Trophoblast cell (in vitro differentiated cells and primary cell): ENCODE results near the gene TMPO.

Experiments
- DNase-seq, 2 donors: peaks; one replicate each; pipeline ENCODE4 v3.0.0-alpha.2; 2016
- H2AFZ ChIP-seq: 2 replicates; pipeline ENCODE4 v1.6.1; 2013; ENCODE audit warnings: low read length, moderate library complexity, mild to moderate bottlenecking; ENCODE audit not compliant: insufficient read depth, poor library complexity
- H2AK5ac ChIP-seq: 2 replicates; pipeline ENCODE4 v1.6.1; 2013; ENCODE audit warnings: mild to moderate bottlenecking, low read length
- H2BK120ac ChIP-seq: 2 replicates; pipeline ENCODE4 v1.6.1; 2013; ENCODE audit warnings: low read length, mild to moderate bottlenecking, moderate library complexity; ENCODE audit not compliant: insufficient read depth, poor library complexity
- H2BK12ac ChIP-seq: 2 replicates; pipeline ENCODE4 v1.6.1; 2013; ENCODE audit warnings: mild to moderate bottlenecking, low read length, moderate library complexity
- H2BK5ac ChIP-seq: 2 replicates; pipeline ENCODE4 v1.6.1; 2013; ENCODE audit warnings: low read length, low read depth, moderate library complexity, mild to moderate bottlenecking; ENCODE audit not compliant: poor library complexity
- H3K14ac ChIP-seq: 2 replicates; pipeline ENCODE4 v1.6.1; 2013; ENCODE audit warnings: mild to moderate bottlenecking, low read length
- H3K18ac ChIP-seq: 2 replicates; pipeline ENCODE4 v1.6.1; 2013; ENCODE audit warnings: mild to moderate bottlenecking, low read length
- H3K23ac ChIP-seq: 2 replicates; pipeline ENCODE4 v1.6.1; 2013; ENCODE audit warnings: low read length
- H3K27ac ChIP-seq: 2 replicates; pipeline ENCODE4 v1.5.1; 2013; ENCODE audit warnings: low read depth, mild to moderate bottlenecking, inconsistent platforms, low read length, moderate library complexity
- H3K27me3 ChIP-seq: 2 replicates; pipeline ENCODE4 v1.6.1; 2013; ENCODE audit warnings: inconsistent platforms, mild to moderate bottlenecking, low read length, moderate library complexity; ENCODE audit not compliant: insufficient read depth
- H3K36me3 ChIP-seq, 2 experiments: 1 replicate in 1 of 2; 2 replicates in 1 of 2; pipeline ENCODE4 v1.6.1; 2013; ENCODE audit warnings: low read length in 2 of 2, mild to moderate bottlenecking in 2 of 2, moderate library complexity in 1 of 2; ENCODE audit not compliant: insufficient read depth in 2 of 2, control insufficient read depth in 1 of 2
- H3K4ac ChIP-seq: 2 replicates; pipeline ENCODE4 v1.6.1; 2013; ENCODE audit warnings: low read depth, mild to moderate bottlenecking, low read length, moderate library complexity
- H3K4me1 ChIP-seq, 2 experiments: 1 replicate in 1 of 2; 2 replicates in 1 of 2; pipeline ENCODE4 v1.6.1; 2013; ENCODE audit warnings: low read length in 2 of 2, mild to moderate bottlenecking in 2 of 2, moderate library complexity in 1 of 2; ENCODE audit not compliant: insufficient read depth in 2 of 2, control insufficient read depth in 1 of 2
- H3K4me2 ChIP-seq: 2 replicates; pipeline ENCODE4 v1.6.1; 2013; ENCODE audit warnings: inconsistent platforms, mild to moderate bottlenecking, low read length, moderate library complexity
- H3K4me3 ChIP-seq: 2 replicates; pipeline ENCODE4 v1.5.1; 2013; ENCODE audit warnings: mild to moderate bottlenecking, low read depth, low read length, inconsistent platforms
- H3K79me1 ChIP-seq: one replicate; pipeline ENCODE4 v1.6.1; 2013; ENCODE audit warnings: low read length
- H3K79me2 ChIP-seq: 2 replicates; pipeline ENCODE4 v1.6.1; 2013; ENCODE audit warnings: low read length, mild to moderate bottlenecking; ENCODE audit not compliant: control insufficient read depth, insufficient read depth, poor library complexity
- H3K9ac ChIP-seq: 2 replicates; pipeline ENCODE4 v1.6.1; 2013; ENCODE audit warnings: mild to moderate bottlenecking, low read length
- H3K9me3 ChIP-seq: 2 replicates; pipeline ENCODE4 v1.6.1; 2013; ENCODE audit warnings: low read depth, mild to moderate bottlenecking, control low read depth, inconsistent platforms, low read length; ENCODE audit not compliant: insufficient read depth
- H4K12ac ChIP-seq: 2 replicates; pipeline ENCODE4 v1.6.1; 2013; ENCODE audit warnings: low read depth, mild to moderate bottlenecking, low read length, moderate library complexity
- H4K8ac ChIP-seq: 2 replicates; pipeline ENCODE4 v1.6.1; 2013; ENCODE audit warnings: low read depth, mild to moderate bottlenecking, low read length, moderate library complexity
- H4K91ac ChIP-seq: one replicate; pipeline ENCODE4 v1.6.1; 2013; ENCODE audit warnings: low read depth, mild to moderate bottlenecking, low read length, moderate library complexity
- WGBS: extraction: QIAGEN DNeasy Blood & Tissue Kit; methylation state at CpG from one replicate; pipeline ENCODE4 v1.1.7; 2013; ENCODE audit warnings: missing lambda C conversion rate; ENCODE audit not compliant: insufficient read length, insufficient coverage; ENCODE audit errors: extremely low coverage; 5-methylcytosine and 5-hydroxymethylcytosine counted together

TMPO gene

DNA sequence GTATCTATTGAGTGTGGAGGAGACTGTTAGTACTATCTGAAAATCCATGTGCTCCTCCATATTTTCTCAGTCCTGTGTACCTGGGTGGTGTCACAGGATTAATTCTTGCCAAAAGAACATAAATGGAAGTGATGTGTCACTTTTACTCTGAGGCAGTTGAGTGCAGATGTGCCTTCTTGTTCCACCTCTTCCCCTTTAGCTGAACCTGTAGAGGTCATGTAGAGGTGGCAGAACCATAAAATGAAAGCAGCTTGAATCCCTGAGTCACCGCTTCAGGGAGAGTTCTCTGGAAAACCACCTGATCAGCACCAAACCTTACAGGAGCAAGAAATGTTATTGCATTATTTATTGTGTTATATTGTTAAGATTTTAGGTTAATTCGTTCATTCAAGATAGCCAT is 63.4 kb downstream of the TMPO start:
- WGBS, result no CpG with 5 or more reads among the region's 2 CpGs
- H4K91ac ChIP-seq, result no peak overlapping the region
- H3K27ac ChIP-seq, result no peak overlapping the region
- H3K36me3 ChIP-seq, result no peaks in the 10 kb centered on the region
- H4K8ac ChIP-seq, result no peak overlapping the region
- no peaks in the 10 kb centered on the region for H3K79me2 ChIP-seq
- no peak overlapping the region for H2BK120ac ChIP-seq
- no peak overlapping the region for H4K12ac ChIP-seq
- H2AFZ ChIP-seq, result no peak overlapping the region
- no peaks in the 10 kb centered on the region for H3K27me3 ChIP-seq
- H2BK5ac ChIP-seq, result no peak overlapping the region
- H3K9ac ChIP-seq, result no peak overlapping the region
- no peak for DNase-seq
- H3K79me1 ChIP-seq, result no peaks in the 10 kb centered on the region
- no peak overlapping the region for H3K18ac ChIP-seq
- no peaks in the 10 kb centered on the region for H3K4me1 ChIP-seq
- H2BK12ac ChIP-seq, result no peak overlapping the region
- no peak overlapping the region for H3K14ac ChIP-seq
- H3K4ac ChIP-seq, result no peak overlapping the region
- no peak overlapping the region for H3K23ac ChIP-seq
- H3K4me2 ChIP-seq, result no peak overlapping the region
- no peak overlapping the region for H3K4me3 ChIP-seq
- no peak overlapping the region for H2AK5ac ChIP-seq
- no peaks in the 10 kb centered on the region for H3K9me3 ChIP-seq

GRCh38 chr12:98579347-98579746 is 64.0 kb downstream of the TMPO start:
- Histone ChIP-seq H3K9ac (no peak overlapping the region), H3K18ac (no peak overlapping the region), H3K4me1 (no peaks in the 10 kb centered on the region), H3K4me2 (no peak overlapping the region), H3K27ac (no peak overlapping the region), H4K91ac (no peak overlapping the region), H2BK120ac (no peak overlapping the region), H3K36me3 (no peaks in the 10 kb centered on the region), H2BK5ac (no peak overlapping the region), H3K27me3 (no peaks in the 10 kb centered on the region), H3K23ac (no peak overlapping the region), H3K4ac (no peak overlapping the region), H2AFZ (no peak overlapping the region), H2BK12ac (no peak overlapping the region), H2AK5ac (no peak overlapping the region), H3K79me1 (no peaks in the 10 kb centered on the region), H4K12ac (no peak overlapping the region), H3K14ac (no peak overlapping the region), H3K4me3 (no peak overlapping the region), H4K8ac (no peak overlapping the region), H3K9me3 (no peaks in the 10 kb centered on the region), H3K79me2 (no peaks in the 10 kb centered on the region)
- DNase-seq, result no peak
- WGBS, result no CpG with 5 or more reads among the region's 5 CpGs

DNA sequence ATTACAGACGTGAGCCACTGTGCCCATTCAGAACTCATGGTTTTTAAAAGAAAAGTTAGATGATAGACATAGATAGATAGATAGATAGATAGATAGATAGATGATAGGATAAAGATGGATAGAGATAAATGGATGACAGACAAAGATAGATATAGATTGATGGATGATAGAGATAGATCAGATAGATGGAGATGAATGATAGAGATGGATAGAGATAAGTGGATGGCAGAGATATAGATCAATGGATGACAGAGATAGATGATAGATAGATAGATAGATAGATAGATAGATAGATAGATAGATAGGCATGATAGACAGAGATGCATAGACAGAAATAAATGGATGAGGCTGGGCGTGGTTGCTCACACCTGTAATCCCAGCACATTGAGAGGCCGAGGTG is 64.4 kb downstream of the TMPO start:
- H2AFZ ChIP-seq, result no peak overlapping the region
- no peaks in the 10 kb centered on the region for H3K9me3 ChIP-seq
- no peak for DNase-seq
- H3K4me1 ChIP-seq, result no peaks in the 10 kb centered on the region
- H3K18ac ChIP-seq, result no peak overlapping the region
- no peaks in the 10 kb centered on the region for H3K79me2 ChIP-seq
- H4K91ac ChIP-seq, result no peak overlapping the region
- H3K14ac ChIP-seq, result no peak overlapping the region
- H3K27me3 ChIP-seq, result no peaks in the 10 kb centered on the region
- no peak overlapping the region for H4K12ac ChIP-seq
- no peaks in the 10 kb centered on the region for H3K36me3 ChIP-seq
- no peak overlapping the region for H2BK12ac ChIP-seq
- H4K8ac ChIP-seq, result no peak overlapping the region
- no CpG with 5 or more reads among the region's 3 CpGs for WGBS
- no peak overlapping the region for H2BK5ac ChIP-seq
- no peak overlapping the region for H3K4ac ChIP-seq
- no peak overlapping the region for H3K23ac ChIP-seq
- H2BK120ac ChIP-seq, result no peak overlapping the region
- no peak overlapping the region for H2AK5ac ChIP-seq
- no peak overlapping the region for H3K4me2 ChIP-seq
- no peak overlapping the region for H3K4me3 ChIP-seq
- no peak overlapping the region for H3K27ac ChIP-seq
- H3K79me1 ChIP-seq, result no peaks in the 10 kb centered on the region
- H3K9ac ChIP-seq, result no peak overlapping the region

DNA sequence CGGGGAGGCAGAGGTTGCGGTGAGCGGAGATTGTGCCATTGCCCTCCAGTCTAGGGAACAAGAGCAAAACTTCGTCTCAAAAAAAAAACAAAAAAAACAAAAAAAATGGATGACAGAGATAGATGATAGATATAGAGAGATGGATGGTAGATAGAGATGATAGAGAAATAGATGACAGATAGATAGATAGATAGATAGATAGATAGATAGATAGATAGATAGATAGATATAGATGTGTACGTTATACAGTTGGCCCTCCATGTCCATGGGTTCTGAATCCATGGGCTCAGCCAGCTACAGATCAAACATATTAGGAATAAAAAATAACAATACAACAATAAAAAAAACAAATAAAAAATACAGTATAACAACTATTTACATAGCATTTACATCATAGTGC is 65.3 kb downstream of the TMPO start:
- H3K36me3 ChIP-seq, result no peaks in the 10 kb centered on the region
- no peak overlapping the region for H4K12ac ChIP-seq
- no peak overlapping the region for H4K8ac ChIP-seq
- H3K79me2 ChIP-seq, result no peaks in the 10 kb centered on the region
- H2BK5ac ChIP-seq, result no peak overlapping the region
- no peak overlapping the region for H3K27ac ChIP-seq
- H2AFZ ChIP-seq, result no peak overlapping the region
- H2AK5ac ChIP-seq, result no peak overlapping the region
- no peak overlapping the region for H2BK12ac ChIP-seq
- no peak overlapping the region for H3K18ac ChIP-seq
- no peak overlapping the region for H3K23ac ChIP-seq
- no peak overlapping the region for H4K91ac ChIP-seq
- no peak overlapping the region for H2BK120ac ChIP-seq
- no peak overlapping the region for H3K14ac ChIP-seq
- no peak overlapping the region for H3K9ac ChIP-seq
- H3K4me1 ChIP-seq, result no peaks in the 10 kb centered on the region
- H3K4me3 ChIP-seq, result no peak overlapping the region
- WGBS, result no CpG with 5 or more reads among the region's 5 CpGs
- DNase-seq, result no peak
- no peak overlapping the region for H3K4ac ChIP-seq
- H3K4me2 ChIP-seq, result no peak overlapping the region
- H3K79me1 ChIP-seq, result no peaks in the 10 kb centered on the region
- no peaks in the 10 kb centered on the region for H3K27me3 ChIP-seq
- H3K9me3 ChIP-seq, result no peaks in the 10 kb centered on the region
